AG04450 (cell line): ENCODE measurements around the gene GPR132. TPM values are rescaled to one million over a fixed set of nuclear protein-coding genes. Genes with fewer than 3 reads are reported as not detected.

Experiments
- CTCF ChIA-PET: fragments of 300-600, 350-600 bp; formaldehyde crosslinking; extraction: SDS; loops from one replicate; lab custom pipeline; 2022; ENCODE audit warnings: antibody characterized with exemption, inconsistent platforms; lab: Charles Lee
- POLR2A ChIA-PET: fragments of 350-600 bp; formaldehyde crosslinking; extraction: SDS; loops from one replicate; lab custom pipeline; 2021; ENCODE audit warnings: antibody characterized with exemption, inconsistent platforms; lab: Yijun Ruan, JAX
- DNase-seq: peaks from one replicate; pipeline ENCODE4 v3.0.0-alpha.2; 2011; ENCODE audit warnings: low read depth, low spot score
- H3K27ac ChIP-seq: one replicate; pipeline ENCODE4 v1.5.1; 2012; ENCODE audit warnings: low read depth, low read length, control low read depth
- H3K27me3 ChIP-seq: one replicate; pipeline ENCODE4 v1.6.0; 2012; ENCODE audit warnings: low read length; ENCODE audit not compliant: control insufficient read depth, insufficient read depth
- H3K4me3 ChIP-seq: 2 replicates; pipeline ENCODE4 v1.5.1; 2011; ENCODE audit warnings: mild to moderate bottlenecking, low read depth, low read length, control low read depth
- H3K9me3 ChIP-seq: 2 replicates; pipeline ENCODE4 v1.5.1; 2012; ENCODE audit warnings: low read length; ENCODE audit not compliant: control insufficient read depth, insufficient read depth
- polyA plus RNA-seq: library from polyadenylated mRNA; depleted of rRNA; stranded (reverse); fragments of >200 nt; gene quantifications from 2 replicates; pipeline ENCODE4 v1.2.3, GENCODE V29; 2011
- TF ChIP-seq, protein P1 (sequence below): IDR thresholded peaks from 2 replicates; pipeline ENCODE4 v1.5.1; 2011; ENCODE audit warnings: low read depth, low read length, control low read depth, inconsistent platforms

The GPR132 gene
- polyA plus RNA-seq, 1 experiment, result 0.07 TPM

GRCh38 chr14:105072381-105072861, 7.2 kb upstream of the GPR132 start:
- TF ChIP-seq, protein P1, sequence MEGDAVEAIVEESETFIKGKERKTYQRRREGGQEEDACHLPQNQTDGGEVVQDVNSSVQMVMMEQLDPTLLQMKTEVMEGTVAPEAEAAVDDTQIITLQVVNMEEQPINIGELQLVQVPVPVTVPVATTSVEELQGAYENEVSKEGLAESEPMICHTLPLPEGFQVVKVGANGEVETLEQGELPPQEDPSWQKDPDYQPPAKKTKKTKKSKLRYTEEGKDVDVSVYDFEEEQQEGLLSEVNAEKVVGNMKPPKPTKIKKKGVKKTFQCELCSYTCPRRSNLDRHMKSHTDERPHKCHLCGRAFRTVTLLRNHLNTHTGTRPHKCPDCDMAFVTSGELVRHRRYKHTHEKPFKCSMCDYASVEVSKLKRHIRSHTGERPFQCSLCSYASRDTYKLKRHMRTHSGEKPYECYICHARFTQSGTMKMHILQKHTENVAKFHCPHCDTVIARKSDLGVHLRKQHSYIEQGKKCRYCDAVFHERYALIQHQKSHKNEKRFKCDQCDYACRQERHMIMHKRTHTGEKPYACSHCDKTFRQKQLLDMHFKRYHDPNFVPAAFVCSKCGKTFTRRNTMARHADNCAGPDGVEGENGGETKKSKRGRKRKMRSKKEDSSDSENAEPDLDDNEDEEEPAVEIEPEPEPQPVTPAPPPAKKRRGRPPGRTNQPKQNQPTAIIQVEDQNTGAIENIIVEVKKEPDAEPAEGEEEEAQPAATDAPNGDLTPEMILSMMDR, result no peak
- H3K9me3 ChIP-seq, result peaks cover 2% of the 10 kb centered on the region; the same call in 1 of the 2 replicates
- H3K27ac ChIP-seq, result no peak overlapping the region
- CTCF ChIA-PET, result interaction anchor here (1.1 kb wide), 1 partner anchor 18 kb away, joined by 3 read pairs; no protein-coding TSS in a partner anchor
- POLR2A ChIA-PET, result no interaction called here
- H3K4me3 ChIP-seq, result no peak overlapping the region
- H3K27me3 ChIP-seq, result peaks cover 15% of the 10 kb centered on the region
- DNase-seq, result no peak

DNA sequence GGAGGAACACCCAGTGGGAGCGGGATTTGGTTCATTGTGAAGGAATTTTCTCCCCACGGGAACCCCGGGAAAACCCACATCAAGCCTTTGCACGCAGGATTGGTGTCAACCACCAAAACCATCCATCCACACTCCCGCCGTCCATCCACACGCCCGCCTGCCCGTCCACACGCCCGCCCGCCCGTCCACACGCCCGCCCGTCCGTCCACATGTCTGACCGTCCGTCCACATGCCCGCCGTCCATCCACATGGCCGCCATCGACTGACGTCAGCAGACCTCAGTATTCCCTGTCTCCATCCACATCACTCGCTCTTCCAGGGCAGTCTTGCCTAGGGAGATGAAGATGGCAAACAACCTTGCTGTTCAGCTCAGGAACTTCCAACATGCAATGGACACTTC, 6.7 kb upstream of the GPR132 start:
- H3K27me3 ChIP-seq, result peaks cover 14% of the 10 kb centered on the region
- ChIA-PET CTCF (no interaction called here), POLR2A (no interaction called here)
- H3K4me3 ChIP-seq, result no peak overlapping the region
- H3K9me3 ChIP-seq, result peaks cover 2% of the 10 kb centered on the region; the same call in 1 of the 2 replicates
- DNase-seq, result no peak
- TF ChIP-seq, protein P1, result no peak
- no peak overlapping the region for H3K27ac ChIP-seq

DNA sequence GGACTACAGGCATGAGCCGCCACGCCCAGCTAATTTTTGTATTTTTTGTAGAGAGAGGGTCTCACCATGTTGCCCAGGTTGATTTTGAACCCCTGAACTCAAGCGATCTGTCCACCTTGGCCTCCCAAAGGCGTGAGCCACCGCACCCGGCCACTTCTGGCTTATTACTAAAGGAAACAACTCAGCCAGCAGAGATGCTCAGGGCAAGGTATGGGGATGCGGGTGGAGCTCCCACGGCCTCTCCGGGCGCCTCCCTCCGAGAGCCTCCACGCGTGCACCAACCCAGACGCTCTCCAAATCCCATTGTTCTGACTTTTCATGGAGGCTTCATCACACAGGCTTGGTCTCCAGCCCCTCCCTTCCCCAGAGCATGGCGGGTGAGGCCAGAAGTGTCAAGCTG, 6.1 kb upstream of the GPR132 start:
- Histone ChIP-seq H3K9me3 (peaks cover 2% of the 10 kb centered on the region; the same call in 1 of the 2 replicates), H3K4me3 (no peak overlapping the region), H3K27me3 (peaks cover 13% of the 10 kb centered on the region), H3K27ac (no peak overlapping the region)
- ChIA-PET CTCF (no interaction called here), POLR2A (no interaction called here)
- DNase-seq, result no peak
- TF ChIP-seq, protein P1, result no peak

DNA sequence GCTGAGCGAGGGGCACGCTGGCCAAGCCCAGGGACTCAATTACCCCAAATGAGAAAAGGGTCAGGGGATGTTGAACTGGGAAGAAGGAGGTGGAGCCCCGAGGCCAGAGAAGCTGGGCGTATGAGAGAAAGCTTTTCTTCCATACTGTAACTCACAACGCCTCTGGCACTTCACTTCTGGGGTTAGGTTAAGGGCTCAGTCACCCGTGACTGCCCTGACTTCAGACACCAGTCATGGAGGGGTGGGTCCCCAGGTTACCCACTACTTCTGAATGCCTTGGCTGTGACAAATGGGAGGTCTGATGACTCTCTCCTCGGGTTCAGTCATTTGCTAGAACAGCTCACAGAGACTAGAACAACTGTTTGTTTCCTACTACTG, 5.5 kb upstream of the GPR132 start:
- CTCF ChIA-PET, result no interaction called here
- DNase-seq, result no peak
- TF ChIP-seq, protein P1, result no peak
- H3K27me3 ChIP-seq, result peaks cover 9% of the 10 kb centered on the region
- no peak overlapping the region for H3K4me3 ChIP-seq
- peaks cover 2% of the 10 kb centered on the region; the same call in 1 of the 2 replicates for H3K9me3 ChIP-seq
- no peak overlapping the region for H3K27ac ChIP-seq
- POLR2A ChIA-PET, result no interaction called here

- Histone ChIP-seq H3K27ac (no peak overlapping the region), H3K27me3 (peaks cover 9% of the 10 kb centered on the region), H3K9me3 (peaks cover 2% of the 10 kb centered on the region; the same call in 1 of the 2 replicates), H3K4me3 (no peak overlapping the region)
- CTCF ChIA-PET, result no interaction called here
- POLR2A ChIA-PET, result no interaction called here
- TF ChIP-seq, protein P1, result no peak
- DNase-seq, result no peak
Measured at GRCh38 chr14:105069871-105070759, 4.9 kb upstream of the GPR132 start.
